ENCODE data around the gene MAU2. TPM values are rescaled to one million over a fixed set of nuclear protein-coding genes. Genes with fewer than 3 reads are reported as not detected.
"Not testable (repeated sequence)": the region's sequence is repeated elsewhere in the genome, so short reads cannot be mapped to it uniquely, and the experiment has no call there.

Gene MAU2
- total RNA-seq, 1 donor from 2014 or later = 35.0 TPM

DNA sequence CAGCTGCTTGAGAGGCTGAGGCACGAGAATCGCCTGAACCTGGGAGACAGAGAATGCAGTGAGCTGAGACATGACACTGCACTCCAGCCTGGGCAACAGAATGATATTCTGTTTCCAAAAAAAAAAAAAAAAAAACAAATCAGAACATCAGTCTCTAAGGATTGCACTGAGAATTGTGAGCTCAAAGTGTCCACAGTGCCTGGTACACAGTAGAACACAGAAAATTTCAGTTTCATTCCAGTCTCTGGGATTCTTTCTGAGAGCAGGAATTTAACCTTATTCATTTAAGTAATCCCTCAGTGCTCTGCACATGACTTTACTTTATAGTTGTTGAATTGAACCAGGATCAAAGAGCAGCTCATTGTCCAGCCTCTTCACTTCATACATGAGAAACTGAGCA, 58.9 kb downstream of the MAU2 start:
- Mint-ChIP-seq H3K27me3 (ENCODE audit: insufficient read depth, low read depth) (peaks cover 6% of the 10 kb centered on the region), H3K9me3 (peaks cover 3% of the 10 kb centered on the region), H3K36me3 (no peaks in the 10 kb centered on the region), H3K27ac (no peak overlapping the region), H3K4me1 (peaks cover 7% of the 10 kb centered on the region), H3K4me3 (no peak overlapping the region)
- Histone ChIP-seq H3K4me2 (no peak overlapping the region), H2AFZ (replicated peaks) (no peak overlapping the region), H3K9me3 (ENCODE audit: low read depth) (no peaks in the 10 kb centered on the region), H4K20me1 (ENCODE audit: low read depth) (no peaks in the 10 kb centered on the region), H3K9ac (no peak overlapping the region), H3K27ac (no peak overlapping the region), H3K36me3 (no peaks in the 10 kb centered on the region), H3K79me2 (ENCODE audit: low read depth) (no peaks in the 10 kb centered on the region), H3K27me3 (peaks cover 7% of the 10 kb centered on the region), H3K4me1 (no peaks in the 10 kb centered on the region), H3F3A (ENCODE audit: low read depth) (peaks cover 12% of the 10 kb centered on the region), H3K4me3 (no peak overlapping the region)
- no peak for DNase-seq (ENCODE audit: low spot score)
- TF ChIP-seq EZH2 (IDR thresholded peaks at IDR 0.05) (no peak), EZH2phosphoT487 (IDR thresholded peaks at IDR 0.05) (no peak)
- TF ChIP-seq, protein P1, sequence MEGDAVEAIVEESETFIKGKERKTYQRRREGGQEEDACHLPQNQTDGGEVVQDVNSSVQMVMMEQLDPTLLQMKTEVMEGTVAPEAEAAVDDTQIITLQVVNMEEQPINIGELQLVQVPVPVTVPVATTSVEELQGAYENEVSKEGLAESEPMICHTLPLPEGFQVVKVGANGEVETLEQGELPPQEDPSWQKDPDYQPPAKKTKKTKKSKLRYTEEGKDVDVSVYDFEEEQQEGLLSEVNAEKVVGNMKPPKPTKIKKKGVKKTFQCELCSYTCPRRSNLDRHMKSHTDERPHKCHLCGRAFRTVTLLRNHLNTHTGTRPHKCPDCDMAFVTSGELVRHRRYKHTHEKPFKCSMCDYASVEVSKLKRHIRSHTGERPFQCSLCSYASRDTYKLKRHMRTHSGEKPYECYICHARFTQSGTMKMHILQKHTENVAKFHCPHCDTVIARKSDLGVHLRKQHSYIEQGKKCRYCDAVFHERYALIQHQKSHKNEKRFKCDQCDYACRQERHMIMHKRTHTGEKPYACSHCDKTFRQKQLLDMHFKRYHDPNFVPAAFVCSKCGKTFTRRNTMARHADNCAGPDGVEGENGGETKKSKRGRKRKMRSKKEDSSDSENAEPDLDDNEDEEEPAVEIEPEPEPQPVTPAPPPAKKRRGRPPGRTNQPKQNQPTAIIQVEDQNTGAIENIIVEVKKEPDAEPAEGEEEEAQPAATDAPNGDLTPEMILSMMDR (IDR thresholded peaks at IDR 0.05) = no peak

DNA sequence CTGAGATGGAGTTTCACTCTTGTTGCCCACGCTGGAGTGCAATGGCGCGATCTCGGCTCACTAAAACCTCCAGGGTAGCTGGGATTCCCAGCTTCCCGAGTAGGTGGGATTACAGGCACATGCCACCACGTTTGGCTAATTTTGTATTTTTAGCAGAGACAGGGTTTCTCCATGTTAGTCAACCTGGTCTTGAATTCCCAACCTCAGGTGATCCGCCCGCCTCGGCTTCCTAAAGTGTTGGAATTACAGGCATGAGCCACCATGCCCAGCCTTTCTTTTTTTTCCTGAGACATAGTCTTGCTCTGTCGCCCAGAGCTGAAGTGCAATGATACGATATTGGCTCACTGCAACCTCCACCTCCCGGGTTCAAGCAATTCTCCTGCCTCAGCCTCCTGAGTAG, 59.7 kb downstream of the MAU2 start:
- peaks cover 11% of the 10 kb centered on the region for H3K27me3 ChIP-seq
- H3K9me3 Mint-ChIP-seq; H3K27ac Mint-ChIP-seq; H3K36me3 ChIP-seq; H3K36me3 Mint-ChIP-seq; H3K27me3 Mint-ChIP-seq (ENCODE audit: insufficient read depth, low read depth); H4K20me1 ChIP-seq (ENCODE audit: low read depth); H3K4me1 ChIP-seq; H3K27ac ChIP-seq; DNase-seq (ENCODE audit: low spot score); H3K79me2 ChIP-seq (ENCODE audit: low read depth); H3K4me3 Mint-ChIP-seq; H3F3A ChIP-seq (ENCODE audit: low read depth); H3K4me3 ChIP-seq; H3K9me3 ChIP-seq (ENCODE audit: low read depth); H3K9ac ChIP-seq; H2AFZ ChIP-seq (replicated peaks); H3K4me2 ChIP-seq; H3K4me1 Mint-ChIP-seq: not testable (repeated sequence)

DNA sequence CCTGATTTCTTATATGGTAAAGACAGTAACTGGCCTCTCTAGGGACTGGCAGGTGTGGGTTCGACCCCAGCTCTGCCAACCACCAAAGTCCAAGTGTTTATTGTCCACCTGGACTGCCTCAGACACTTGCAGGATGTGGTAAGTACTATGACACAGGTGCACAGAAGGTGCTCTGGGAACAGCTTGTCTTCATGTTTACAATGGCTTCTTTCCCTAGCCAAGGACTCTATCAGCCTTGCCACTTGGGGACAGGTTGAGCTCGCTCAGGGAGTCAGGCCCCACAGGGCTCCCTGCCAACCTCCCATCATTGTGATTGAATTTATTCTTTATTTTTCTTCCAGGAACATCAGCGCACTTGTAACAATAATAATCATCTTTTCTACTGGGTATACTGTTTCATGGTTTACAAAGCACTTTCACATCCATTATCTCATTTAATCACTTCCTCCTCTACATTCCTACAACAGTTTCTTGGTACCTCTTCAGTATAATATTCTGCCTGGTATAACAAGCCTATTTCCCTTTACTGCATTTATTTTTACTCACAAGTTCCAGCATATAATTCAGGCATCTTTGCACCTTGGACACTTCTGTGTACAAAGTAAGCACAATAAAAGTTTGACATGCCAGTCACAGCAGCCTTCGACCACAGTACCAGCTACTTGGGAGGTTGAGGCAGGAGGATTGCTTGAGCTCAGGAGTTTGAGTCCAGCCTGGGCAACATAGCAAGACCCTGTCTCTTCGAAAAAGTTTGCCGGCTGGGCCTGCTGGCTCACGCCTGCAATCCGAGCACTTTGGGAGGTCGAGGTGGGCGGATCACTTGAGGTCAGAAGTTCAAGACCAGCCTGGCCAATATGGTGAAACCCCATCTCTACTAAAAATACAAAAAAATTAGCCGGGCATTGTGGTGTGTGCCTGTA, 60.6 kb downstream of the MAU2 start:
- Histone ChIP-seq H3K9ac (no peak overlapping the region), H3K4me2 (no peak overlapping the region), H2AFZ (replicated peaks) (no peak overlapping the region), H3K79me2 (ENCODE audit: low read depth) (peaks cover 1% of the 10 kb centered on the region), H4K20me1 (ENCODE audit: low read depth) (no peaks in the 10 kb centered on the region), H3K9me3 (ENCODE audit: low read depth) (no peaks in the 10 kb centered on the region), H3K27me3 (peaks cover 11% of the 10 kb centered on the region), H3K4me1 (no peaks in the 10 kb centered on the region), H3K27ac (no peak overlapping the region), H3F3A (ENCODE audit: low read depth) (peaks cover 8% of the 10 kb centered on the region), H3K4me3 (no peak overlapping the region), H3K36me3 (no peaks in the 10 kb centered on the region)
- DNase-seq (ENCODE audit: low spot score) = no peak
- no peak overlapping the region for H3K27ac Mint-ChIP-seq
- H3K9me3 Mint-ChIP-seq = peaks cover 3% of the 10 kb centered on the region
- H3K27me3 Mint-ChIP-seq (ENCODE audit: insufficient read depth, low read depth) = peaks cover 6% of the 10 kb centered on the region
- peaks cover 7% of the 10 kb centered on the region for H3K4me1 Mint-ChIP-seq
- TF ChIP-seq EZH2 (IDR thresholded peaks at IDR 0.05) (no peak), EZH2phosphoT487 (IDR thresholded peaks at IDR 0.05) (no peak)
- TF ChIP-seq, protein P1 (IDR thresholded peaks at IDR 0.05) = no peak
- H3K4me3 Mint-ChIP-seq = no peak overlapping the region
- H3K36me3 Mint-ChIP-seq = no peaks in the 10 kb centered on the region

DNA sequence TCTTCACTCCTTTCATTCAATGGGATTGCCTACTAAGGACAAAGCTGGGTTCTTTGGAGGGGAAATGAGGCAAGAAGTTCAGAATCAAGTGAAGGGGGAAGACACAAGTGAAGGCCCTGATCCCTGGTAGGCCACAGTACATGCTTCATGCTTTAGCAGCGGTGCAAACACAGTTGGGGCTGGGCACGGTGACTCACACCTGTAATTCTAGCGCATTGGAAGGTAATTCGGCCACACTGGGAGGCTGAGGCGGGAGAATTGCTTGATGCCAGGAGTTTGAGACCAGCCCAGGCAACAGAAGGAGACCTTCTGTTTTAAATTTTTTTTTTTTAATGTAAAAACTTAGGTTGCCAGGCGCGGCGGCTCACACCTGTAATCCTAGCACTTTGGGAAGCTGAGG, 61.5 kb downstream of the MAU2 start:
- Histone ChIP-seq H3K9ac (no peak overlapping the region), H3K36me3 (no peaks in the 10 kb centered on the region), H3K27me3 (peaks cover 11% of the 10 kb centered on the region), H4K20me1 (ENCODE audit: low read depth) (peaks cover 4% of the 10 kb centered on the region), H2AFZ (replicated peaks) (no peak overlapping the region), H3K9me3 (ENCODE audit: low read depth) (no peaks in the 10 kb centered on the region), H3K79me2 (ENCODE audit: low read depth) (peaks cover 10% of the 10 kb centered on the region), H3K27ac (no peak overlapping the region), H3F3A (ENCODE audit: low read depth) (peaks cover 8% of the 10 kb centered on the region), H3K4me1 (no peaks in the 10 kb centered on the region), H3K4me2 (no peak overlapping the region), H3K4me3 (no peak overlapping the region)
- Mint-ChIP-seq H3K27me3 (ENCODE audit: insufficient read depth, low read depth) (peaks cover 6% of the 10 kb centered on the region), H3K27ac (no peak overlapping the region), H3K9me3 (peaks cover 3% of the 10 kb centered on the region), H3K4me1 (peaks cover 9% of the 10 kb centered on the region), H3K36me3 (no peaks in the 10 kb centered on the region), H3K4me3 (no peak overlapping the region)
- TF ChIP-seq, protein P1 (IDR thresholded peaks at IDR 0.05) = no peak
- TF ChIP-seq EZH2 (IDR thresholded peaks at IDR 0.05) (no peak), EZH2phosphoT487 (IDR thresholded peaks at IDR 0.05) (no peak)
- no peak for DNase-seq (ENCODE audit: low spot score)

All from neural progenitor cell (in vitro differentiated cells).